Measurements from ENCODE around the gene KANSL1L. TPM values are rescaled to one million over a fixed set of nuclear protein-coding genes. Genes with fewer than 3 reads are reported as not detected.

Gene KANSL1L
- total and polyA plus RNA-seq, 2 experiments from 2014 or later: 7.4 to 21.1 TPM

- Histone ChIP-seq H3F3A (replicated peaks; ENCODE audit: low read depth) (no peaks in the 10 kb centered on the region), H3K27me3 (ENCODE audit: insufficient read depth) (no peaks in the 10 kb centered on the region), H3K4me3 (no peak overlapping the region), H3K79me2 (replicated peaks; ENCODE audit: insufficient read depth) (peaks cover 72% of the 10 kb centered on the region), H4K20me1 (replicated peaks; ENCODE audit: insufficient read depth) (0 out of 2 replicates have a peak, but pooled peaks cover 3% of the 10 kb centered on the region), H3K4me2 (no peak overlapping the region), H2AFZ (no peak overlapping the region), H3K27ac (ENCODE audit: low read depth) (no peak overlapping the region), H3K36me3 (ENCODE audit: insufficient read depth) (peaks cover 8% of the 10 kb centered on the region; the same call in 1 of the 2 replicates), H3K9me2 (ENCODE audit: insufficient read depth) (no peaks in the 10 kb centered on the region), H3K4me1 (ENCODE audit: insufficient read depth) (no peaks in the 10 kb centered on the region; the same call in 1 of the 2 replicates)
- Mint-ChIP-seq H3K27me3 (ENCODE audit: insufficient read depth, low read depth, poor library complexity) (no peaks in the 10 kb centered on the region), H3K4me1 (peaks cover 2% of the 10 kb centered on the region; the same call in 2 of the 3 replicates), H3K4me3 (no peak overlapping the region), H3K27ac (no peak overlapping the region), H3K9me3 (no peaks in the 10 kb centered on the region), H3K36me3 (ENCODE audit: low read depth) (peaks cover 7% of the 10 kb centered on the region; the same call in 2 of the 3 replicates)
- ATAC-seq (no peak), DNase-seq (ENCODE audit: low spot score) (no peak)
- no peak for TF ChIP-seq CREB1 (CRISPR knock-in tag; IDR thresholded peaks at IDR 0.05; ENCODE audit: low read depth)
- no peak for TF ChIP-seq ZNF331 (CRISPR knock-in tag; IDR thresholded peaks at IDR 0.05; ENCODE audit: low read depth)
- no peak for TF ChIP-seq JUNB (IDR thresholded peaks at IDR 0.05; ENCODE audit: unreplicated experiment)
- TF ChIP-seq NANOG (IDR thresholded peaks at IDR 0.05; ENCODE audit: borderline replicate concordance): no peak
Observed at GRCh38 chr2:210157526-210157925, 13.7 kb downstream of the KANSL1L start.

- no peak overlapping the region for H3K27ac Mint-ChIP-seq
- no peak overlapping the region for H3K4me3 Mint-ChIP-seq
- ATAC-seq (no peak), DNase-seq (ENCODE audit: low spot score) (no peak)
- Histone ChIP-seq H3K79me2 (replicated peaks; ENCODE audit: insufficient read depth) (0 out of 2 replicates have a peak, but pooled peaks cover 12% of the 10 kb centered on the region), H3K27me3 (ENCODE audit: insufficient read depth) (no peaks in the 10 kb centered on the region), H3K4me3 (no peak overlapping the region), H3K9me2 (ENCODE audit: insufficient read depth) (no peaks in the 10 kb centered on the region), H3K4me2 (no peak overlapping the region), H3F3A (replicated peaks; ENCODE audit: low read depth) (no peaks in the 10 kb centered on the region), H2AFZ (no peak overlapping the region), H3K36me3 (ENCODE audit: insufficient read depth) (no peaks in the 10 kb centered on the region), H3K27ac (ENCODE audit: low read depth) (no peak overlapping the region), H3K4me1 (ENCODE audit: insufficient read depth) (0 out of 2 replicates have a peak, but pooled peaks cover 7% of the 10 kb centered on the region), H4K20me1 (replicated peaks; ENCODE audit: insufficient read depth) (no peaks in the 10 kb centered on the region)
- peaks cover 3% of the 10 kb centered on the region for H3K27me3 Mint-ChIP-seq (ENCODE audit: insufficient read depth, low read depth, poor library complexity)
- peaks cover 42% of the 10 kb centered on the region for H3K36me3 Mint-ChIP-seq (ENCODE audit: low read depth)
- H3K9me3 Mint-ChIP-seq: peaks cover 13% of the 10 kb centered on the region; the same call in 2 of the 3 replicates
- peaks cover 3% of the 10 kb centered on the region; the same call in 1 of the 3 replicates for H3K4me1 Mint-ChIP-seq
- TF ChIP-seq ZNF114 (CRISPR knock-in tag; IDR thresholded peaks at IDR 0.05) (no peak), EZH2 (IDR thresholded peaks at IDR 0.05; ENCODE audit: low read depth, unreplicated experiment) (no peak), JUNB (IDR thresholded peaks at IDR 0.05; ENCODE audit: unreplicated experiment) (no peak), CTCF (conservative IDR thresholded peaks at IDR 0.05; ENCODE audit: low read depth in 2 of 2) (no peak), REST (IDR thresholded peaks at IDR 0.05; ENCODE audit: unreplicated experiment) (no peak), EZH2phosphoT487 (IDR thresholded peaks at IDR 0.05; ENCODE audit: unreplicated experiment) (no peak), STAT1 (IDR thresholded peaks at IDR 0.05; ENCODE audit: unreplicated experiment) (no peak), CREB1 (CRISPR knock-in tag; IDR thresholded peaks at IDR 0.05; ENCODE audit: low read depth) (no peak), POLR2AphosphoS5 (IDR thresholded peaks at IDR 0.05; ENCODE audit: low read depth) (no peak), NANOG (IDR thresholded peaks at IDR 0.05; ENCODE audit: borderline replicate concordance) (no peak), ZNF331 (CRISPR knock-in tag; IDR thresholded peaks at IDR 0.05; ENCODE audit: low read depth) (no peak)
Observed at GRCh38 chr2:210147614-210148013, 23.6 kb downstream of the KANSL1L start.
